Activated CD4-positive, alpha-beta T cell treated with anti-CD3 and anti-CD28 coated beads for 4 hours (primary cell): Measurements from ENCODE around the gene AGBL1.

Experiments
- DNase-seq, 2 donors: peaks; one replicate each; pipeline ENCODE4 v3.0.0-alpha.2; 2020

The AGBL1 gene

DNA sequence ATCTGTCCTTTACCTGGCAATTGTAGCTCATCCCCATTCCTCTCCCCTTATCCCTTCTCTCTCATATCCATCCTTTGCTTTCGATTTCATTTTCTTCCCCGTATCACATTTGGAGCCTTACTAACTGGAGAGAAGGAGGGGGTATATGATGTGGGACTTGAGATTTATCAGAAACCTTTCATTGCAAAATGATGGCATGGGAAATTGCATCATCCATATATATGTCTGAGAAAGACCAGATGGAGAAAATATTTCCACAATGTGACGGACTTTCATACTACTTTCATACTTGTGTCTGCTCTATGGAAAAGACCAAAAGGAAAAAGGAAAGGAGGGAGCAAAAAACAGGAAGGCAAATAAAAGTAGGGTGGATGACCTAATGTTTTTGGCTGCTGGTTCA is 675.2 kb downstream of the AGBL1 start:
- no peak for DNase-seq

- no peak for DNase-seq
Observed at GRCh38 chr15:86756688-86757087, 677.0 kb downstream of the AGBL1 start.

GRCh38 chr15:86759800-86760523 is 680.3 kb downstream of the AGBL1 start:
- no peak for DNase-seq

GRCh38 chr15:86762874-86763273 is 683.2 kb downstream of the AGBL1 start:
- DNase-seq = no peak

DNA sequence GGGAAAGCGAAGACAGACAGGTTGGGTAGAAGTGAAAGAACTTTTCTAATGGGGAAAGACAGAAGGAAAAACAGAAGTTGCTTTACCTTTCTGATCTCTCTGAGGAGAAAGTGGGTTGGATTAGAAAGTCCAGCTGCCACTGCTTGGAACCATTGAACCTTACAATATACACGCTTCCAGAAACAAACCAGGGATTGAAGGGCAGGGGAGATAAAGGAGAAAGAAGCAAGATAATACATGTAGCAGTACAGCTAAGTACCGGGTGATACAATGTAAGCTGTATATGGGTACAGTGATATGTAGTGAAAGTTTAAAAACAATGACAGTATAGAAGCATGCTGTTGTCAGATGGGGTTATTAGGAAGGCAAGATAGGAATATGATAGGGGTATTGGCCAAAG is 684.4 kb downstream of the AGBL1 start:
- no peak for DNase-seq

- no peak for DNase-seq
Observed at GRCh38 chr15:86765281-86765680, 685.6 kb downstream of the AGBL1 start.

- no peak for DNase-seq
Observed at GRCh38 chr15:86772369-86773059, 692.8 kb downstream of the AGBL1 start.

DNA sequence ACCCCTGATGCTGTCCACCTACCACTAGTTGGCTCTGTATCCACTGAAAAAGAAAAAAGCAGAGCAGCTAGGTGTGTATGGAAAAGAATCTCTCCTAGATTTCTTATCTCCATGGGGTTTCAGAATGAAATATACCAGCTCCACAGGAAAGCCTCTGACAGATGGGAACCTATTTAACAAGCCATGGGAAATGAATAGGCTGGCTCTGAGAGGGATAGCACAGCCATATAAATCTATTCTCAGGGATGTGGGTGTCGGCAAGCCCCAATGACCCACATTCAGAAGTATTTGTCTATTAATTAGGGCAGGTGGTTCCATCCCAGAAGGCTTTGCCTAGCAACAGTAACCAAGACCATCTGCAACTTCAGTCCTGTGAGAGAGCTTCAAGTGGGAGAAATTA is 694.1 kb downstream of the AGBL1 start:
- DNase-seq = no peak

- DNase-seq = no peak
Observed at GRCh38 chr15:86776145-86776544, 696.5 kb downstream of the AGBL1 start.

DNA sequence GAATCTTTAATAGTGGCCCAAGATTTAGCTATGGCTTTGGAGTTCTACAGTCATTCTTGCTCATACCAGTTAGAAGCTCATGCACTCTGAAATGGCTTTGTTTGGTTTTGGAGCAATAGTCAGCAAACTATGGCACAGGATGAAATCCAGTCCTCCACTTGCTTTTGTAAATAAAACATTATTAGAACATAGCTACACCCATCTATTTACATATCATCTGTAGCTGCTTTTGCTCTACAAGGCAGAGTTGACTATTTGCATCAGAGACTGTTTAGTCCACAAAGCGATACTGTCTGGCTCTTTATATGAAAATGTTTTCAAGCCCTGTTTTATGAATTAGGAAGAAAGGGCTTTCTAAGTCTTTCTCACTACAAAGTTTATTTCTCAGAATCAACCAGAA is 716.9 kb downstream of the AGBL1 start:
- DNase-seq = no peak

GRCh38 chr15:86797135-86797534 is 717.5 kb downstream of the AGBL1 start:
- DNase-seq = no peak

- no peak for DNase-seq
Observed at GRCh38 chr15:86799226-86799625, 719.6 kb downstream of the AGBL1 start.

GRCh38 chr15:86802244-86802643 is 722.6 kb downstream of the AGBL1 start:
- no peak for DNase-seq

DNA sequence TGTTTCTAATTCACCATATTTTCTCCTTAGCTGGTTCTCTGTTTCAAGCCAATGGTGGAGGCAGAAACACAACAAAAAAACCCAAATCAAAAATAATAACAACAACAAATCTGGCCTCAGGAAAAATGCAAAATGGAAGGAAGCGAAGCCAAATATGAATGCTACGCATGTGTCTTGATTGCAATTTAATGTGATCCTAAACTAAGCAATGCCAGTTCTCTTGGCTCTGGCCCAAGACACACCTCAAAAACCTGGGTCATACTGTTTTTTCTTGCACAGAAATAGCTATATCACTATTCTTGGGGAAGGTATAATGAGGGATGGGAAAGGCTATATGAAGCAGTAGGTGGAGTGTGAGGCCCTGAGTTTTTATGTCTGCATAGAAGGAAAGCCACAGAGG is 724.7 kb downstream of the AGBL1 start:
- no peak for DNase-seq

DNA sequence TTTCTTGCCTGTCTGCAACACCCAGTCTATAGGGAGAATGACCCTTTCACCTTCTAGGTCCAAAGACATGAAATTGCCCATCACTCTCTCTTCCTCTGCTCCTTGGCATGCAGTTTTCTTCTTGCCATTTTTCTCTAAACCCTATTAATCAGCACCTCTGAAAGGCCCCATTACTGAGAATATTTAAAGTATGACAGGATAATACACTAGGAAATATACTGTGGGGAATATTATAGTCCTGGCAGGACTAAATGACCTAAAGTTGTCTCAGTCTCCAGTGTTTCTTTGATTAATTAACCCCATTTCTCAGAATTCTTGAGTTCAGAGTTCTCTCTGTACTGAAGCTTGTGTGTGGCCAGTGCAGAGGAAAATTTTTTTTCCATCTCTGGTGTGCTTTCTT is 730.7 kb downstream of the AGBL1 start:
- no peak for DNase-seq

DNA sequence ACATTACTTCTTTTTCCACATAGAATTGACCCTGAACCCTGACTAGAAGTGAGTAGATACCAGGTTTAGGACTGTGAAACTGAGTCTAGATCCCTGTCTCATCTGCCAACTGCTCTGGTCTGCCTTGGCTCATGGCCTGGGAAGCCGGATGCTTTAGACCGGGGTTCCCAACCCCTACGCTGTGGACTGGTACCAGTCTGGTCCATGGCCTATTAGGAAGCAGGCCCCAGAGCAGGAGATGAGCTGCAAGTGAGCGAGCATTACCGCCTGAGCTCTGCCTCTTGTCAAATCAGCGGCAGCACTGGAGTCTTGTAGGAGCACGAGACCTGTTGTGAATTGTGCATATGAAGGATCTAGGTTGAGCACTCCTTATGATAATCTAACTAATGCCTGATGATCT is 734.2 kb downstream of the AGBL1 start:
- no peak for DNase-seq

- DNase-seq = no peak
Observed at GRCh38 chr15:86829245-86829644, 749.6 kb downstream of the AGBL1 start.

GRCh38 chr15:86830304-86830703 is 750.6 kb downstream of the AGBL1 start:
- DNase-seq = no peak

- no peak for DNase-seq
Observed at GRCh38 chr15:86833595-86833994, 753.9 kb downstream of the AGBL1 start.

GRCh38 chr15:86834115-86834863 is 754.6 kb downstream of the AGBL1 start:
- DNase-seq = no peak

DNA sequence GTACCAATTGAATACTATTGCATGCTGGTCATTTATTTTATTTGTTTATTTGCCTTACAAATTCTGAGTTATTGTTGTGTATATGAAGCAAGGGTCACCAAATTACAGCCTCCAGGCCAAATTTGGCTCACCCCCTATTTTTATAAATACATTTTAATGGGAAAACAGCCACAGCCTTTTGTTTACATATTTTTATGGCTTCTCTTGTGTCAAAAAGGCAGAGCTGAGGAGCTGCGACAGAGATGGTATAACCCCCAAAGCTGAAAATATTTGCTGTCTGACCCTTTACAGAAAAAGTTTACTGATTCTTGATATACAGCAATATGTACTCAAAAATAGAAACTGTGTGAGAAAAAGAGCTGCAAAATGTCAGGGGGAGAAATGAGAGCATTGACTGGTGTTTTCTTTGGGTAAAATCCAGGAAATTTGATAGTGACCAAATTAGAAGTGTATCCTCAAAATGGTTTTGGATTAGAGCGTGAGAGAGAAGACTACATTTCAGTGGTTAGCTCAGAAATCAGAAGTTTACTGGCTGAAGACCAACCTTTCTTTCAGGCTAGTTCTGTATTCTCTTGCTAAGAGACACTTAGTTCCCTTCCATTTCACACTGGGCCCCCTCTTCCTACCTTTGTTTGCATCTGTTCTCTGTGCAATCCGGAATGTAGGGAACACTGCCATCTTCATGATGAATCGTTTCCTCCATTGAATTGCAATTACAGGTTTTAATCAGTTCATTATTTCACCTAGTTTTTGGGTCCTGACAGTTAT is 757.8 kb downstream of the AGBL1 start:
- no peak for DNase-seq

DNA sequence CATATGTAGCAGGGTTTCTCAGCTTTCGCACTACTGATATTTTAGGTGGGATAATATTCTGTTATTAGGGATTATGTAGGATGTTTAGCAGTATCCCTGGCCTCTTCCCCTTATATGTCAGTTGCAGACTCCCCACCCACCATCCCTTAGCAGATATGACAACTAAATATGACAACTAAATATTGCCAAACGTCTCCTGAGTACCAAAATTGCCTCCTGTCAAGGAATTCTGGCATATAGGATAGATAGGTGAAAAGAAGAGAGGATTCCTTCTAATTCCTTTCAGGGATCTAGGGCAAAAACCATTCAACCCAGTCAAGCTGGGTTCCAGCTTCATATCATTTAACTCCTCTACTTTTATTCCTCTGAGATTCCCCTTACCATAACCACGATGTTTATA is 759.8 kb downstream of the AGBL1 start:
- DNase-seq = no peak

- DNase-seq = no peak
Observed at GRCh38 chr15:86840996-86841395, 761.3 kb downstream of the AGBL1 start.
